Measurements from ENCODE around the gene TGM2.

TGM2 gene

GRCh38 chr20:38129248-38129865 is 35.7 kb downstream of the TGM2 start:
- DNase-seq = no peak

GRCh38 chr20:38128691-38129090 is 36.4 kb downstream of the TGM2 start:
- DNase-seq = no peak

- DNase-seq = no peak
These were observed 37.0 kb downstream of the TGM2 start for GRCh38 chr20:38127920-38128528.

- no peak for DNase-seq
These were observed 38.0 kb downstream of the TGM2 start for GRCh38 chr20:38126932-38127621.

- no peak for DNase-seq
These were observed 38.7 kb downstream of the TGM2 start for GRCh38 chr20:38126146-38126921.

- DNase-seq = no peak
These were observed 39.7 kb downstream of the TGM2 start for GRCh38 chr20:38125157-38126056.

- no peak for DNase-seq
These were observed 42.0 kb downstream of the TGM2 start for GRCh38 chr20:38123021-38123587.

GRCh38 chr20:38121741-38122140 is 43.3 kb downstream of the TGM2 start:
- DNase-seq = no peak

GRCh38 chr20:38120625-38120988 is 44.5 kb downstream of the TGM2 start:
- no peak for DNase-seq

GRCh38 chr20:38119446-38119845 is 45.6 kb downstream of the TGM2 start:
- no peak for DNase-seq

GRCh38 chr20:38117635-38118034 is 47.4 kb downstream of the TGM2 start:
- no peak for DNase-seq

GRCh38 chr20:38117205-38117604 is 47.9 kb downstream of the TGM2 start:
- DNase-seq = no peak

GRCh38 chr20:38116409-38117165 is 48.5 kb downstream of the TGM2 start:
- DNase-seq = no peak

GRCh38 chr20:38115896-38116295 is 49.2 kb downstream of the TGM2 start:
- DNase-seq = no peak

GRCh38 chr20:38115205-38115604 is 49.9 kb downstream of the TGM2 start:
- no peak for DNase-seq

GRCh38 chr20:38114353-38114791 is 50.7 kb downstream of the TGM2 start:
- DNase-seq = no peak

GRCh38 chr20:38113401-38114325 is 51.4 kb downstream of the TGM2 start:
- DNase-seq = no peak

GRCh38 chr20:38112930-38113294 is 52.2 kb downstream of the TGM2 start:
- no peak for DNase-seq

- DNase-seq = no peak
These were observed 52.7 kb downstream of the TGM2 start for GRCh38 chr20:38112261-38112929.
